HG03175 (cell line): ENCODE results near the gene IQCN.

Experiments used
- ATAC-seq: cut with Tn5 transposase; IDR thresholded peaks from one replicate; pipeline ENCODE4 v1.9.1; 2021; ENCODE audit warnings: mild to moderate bottlenecking, moderate library complexity; ENCODE audit not compliant: unreplicated experiment

IQCN gene

GRCh38 chr19:18269070-18269723 lies 5.1 kb downstream of the IQCN start:
- no peak for ATAC-seq

GRCh38 chr19:18266771-18267686 lies 7.2 kb downstream of the IQCN start:
- ATAC-seq: no peak

GRCh38 chr19:18265582-18265981 lies 8.7 kb downstream of the IQCN start:
- ATAC-seq: no peak

- ATAC-seq: no peak
These were observed 9.2 kb downstream of the IQCN start for GRCh38 chr19:18264971-18265540.

GRCh38 chr19:18264137-18264854 lies 10.0 kb downstream of the IQCN start:
- no peak for ATAC-seq

GRCh38 chr19:18263324-18264136 lies 10.7 kb downstream of the IQCN start:
- no peak for ATAC-seq

- no peak for ATAC-seq
These were observed 11.3 kb downstream of the IQCN start for GRCh38 chr19:18262917-18263316.

- ATAC-seq: no peak
These were observed 12.1 kb downstream of the IQCN start for GRCh38 chr19:18262144-18262543.

- ATAC-seq: no peak
These were observed 12.8 kb downstream of the IQCN start for GRCh38 chr19:18261474-18261873.

GRCh38 chr19:18259893-18260292 lies 14.4 kb downstream of the IQCN start:
- ATAC-seq: no peak

GRCh38 chr19:18257503-18258470 lies 16.5 kb downstream of the IQCN start:
- ATAC-seq: no peak

GRCh38 chr19:18254546-18255503 lies 19.4 kb downstream of the IQCN start:
- no peak for ATAC-seq

GRCh38 chr19:18253716-18254115 lies 20.5 kb downstream of the IQCN start:
- ATAC-seq: no peak

GRCh38 chr19:18253130-18253529 lies 21.1 kb downstream of the IQCN start:
- no peak for ATAC-seq

GRCh38 chr19:18252370-18252717 lies 21.9 kb downstream of the IQCN start:
- ATAC-seq: no peak

- ATAC-seq: no peak
These were observed 22.5 kb downstream of the IQCN start for GRCh38 chr19:18251587-18252369.

- ATAC-seq: no peak
These were observed 24.4 kb downstream of the IQCN start for GRCh38 chr19:18249834-18250233.
